Glutamatergic neuron (in vitro differentiated cells): ENCODE results near the gene SH2D1B. TPM values are rescaled to one million over a fixed set of nuclear protein-coding genes. Genes with fewer than 3 reads are reported as not detected.

Source experiments
- DNase-seq: peaks from one replicate; pipeline ENCODE4 v3.0.0; 2022
- H3K27ac Mint-ChIP-seq: one replicate; pipeline ENCODE4 v1.8.0; 2020; ENCODE audit warnings: mild to moderate bottlenecking, mixed read lengths, inconsistent platforms; ENCODE audit not compliant: unreplicated experiment
- H3K27me3 Mint-ChIP-seq: one replicate; pipeline ENCODE4 v1.8.0; 2020; ENCODE audit warnings: mild to moderate bottlenecking, moderate library complexity, mixed read lengths, inconsistent platforms; ENCODE audit not compliant: unreplicated experiment
- H3K36me3 Mint-ChIP-seq: one replicate; pipeline ENCODE4 v1.8.0; 2020; ENCODE audit warnings: mild to moderate bottlenecking, mixed read lengths, inconsistent platforms; ENCODE audit not compliant: unreplicated experiment
- H3K4me1 Mint-ChIP-seq: one replicate; pipeline ENCODE4 v1.8.0; 2020; ENCODE audit warnings: mild to moderate bottlenecking, low read depth, mixed read lengths, inconsistent platforms; ENCODE audit not compliant: unreplicated experiment
- H3K4me3 Mint-ChIP-seq: one replicate; pipeline ENCODE4 v1.8.0; 2020; ENCODE audit warnings: mild to moderate bottlenecking, mixed read lengths, inconsistent platforms; ENCODE audit not compliant: unreplicated experiment
- H3K9me3 Mint-ChIP-seq: one replicate; pipeline ENCODE4 v1.8.0; 2020; ENCODE audit warnings: mild to moderate bottlenecking, moderate library complexity, mixed read lengths, inconsistent platforms; ENCODE audit not compliant: unreplicated experiment
- CTCF ChIP-seq: fragments of 200-600 bp; sonication (generic); IDR thresholded peaks from one replicate; pipeline ENCODE4 v1.5.0; 2021; ENCODE audit not compliant: partially characterized antibody, unreplicated experiment
- total RNA-seq: library from RNA; stranded (reverse); fragmentation: NEBNext Ultra II Directional; extraction: Animal tissue kit (Norgen Biotek cat#: 25700); gene quantifications from one replicate; pipeline ENCODE4 v1.2.1, GENCODE V29; 2021; ENCODE audit not compliant: unreplicated experiment

SH2D1B gene
- total RNA-seq, 1 donor from 2014 or later: not detected

GRCh38 chr1:162360874-162361260 lies 51.1 kb downstream of the SH2D1B start:
- Mint-ChIP-seq H3K9me3 (no peaks in the 10 kb centered on the region), H3K27me3 (peaks cover 3% of the 10 kb centered on the region), H3K4me1 (no peaks in the 10 kb centered on the region), H3K4me3 (no peak overlapping the region), H3K36me3 (no peaks in the 10 kb centered on the region), H3K27ac (no peak overlapping the region)
- TF ChIP-seq CTCF: no peak
- no peak for DNase-seq

GRCh38 chr1:162360237-162360873 lies 51.6 kb downstream of the SH2D1B start:
- Mint-ChIP-seq H3K36me3 (no peaks in the 10 kb centered on the region), H3K4me3 (no peak overlapping the region), H3K27me3 (peaks cover 3% of the 10 kb centered on the region), H3K4me1 (no peaks in the 10 kb centered on the region), H3K9me3 (peaks cover 2% of the 10 kb centered on the region), H3K27ac (no peak overlapping the region)
- DNase-seq: no peak
- no peak for TF ChIP-seq CTCF

GRCh38 chr1:162359523-162360236 lies 52.3 kb downstream of the SH2D1B start:
- peaks cover 2% of the 10 kb centered on the region for H3K9me3 Mint-ChIP-seq
- no peaks in the 10 kb centered on the region for H3K36me3 Mint-ChIP-seq
- no peaks in the 10 kb centered on the region for H3K4me1 Mint-ChIP-seq
- no peak for TF ChIP-seq CTCF
- no peak for DNase-seq
- no peak overlapping the region for H3K27ac Mint-ChIP-seq
- H3K4me3 Mint-ChIP-seq: no peak overlapping the region
- peaks cover 3% of the 10 kb centered on the region for H3K27me3 Mint-ChIP-seq

GRCh38 chr1:162358928-162359327 lies 53.0 kb downstream of the SH2D1B start:
- DNase-seq: no peak
- no peaks in the 10 kb centered on the region for H3K36me3 Mint-ChIP-seq
- H3K9me3 Mint-ChIP-seq: peaks cover 2% of the 10 kb centered on the region
- no peaks in the 10 kb centered on the region for H3K4me1 Mint-ChIP-seq
- H3K27ac Mint-ChIP-seq: no peak overlapping the region
- H3K27me3 Mint-ChIP-seq: peaks cover 3% of the 10 kb centered on the region
- no peak overlapping the region for H3K4me3 Mint-ChIP-seq
- no peak for TF ChIP-seq CTCF

GRCh38 chr1:162357681-162358266 lies 54.2 kb downstream of the SH2D1B start:
- peaks cover 6% of the 10 kb centered on the region for H3K4me1 Mint-ChIP-seq
- H3K36me3 Mint-ChIP-seq: no peaks in the 10 kb centered on the region
- H3K9me3 Mint-ChIP-seq: peaks cover 2% of the 10 kb centered on the region
- no peak for DNase-seq
- H3K27me3 Mint-ChIP-seq: peaks cover 4% of the 10 kb centered on the region
- peak; percentile 63 for TF ChIP-seq CTCF
- no peak overlapping the region for H3K27ac Mint-ChIP-seq
- H3K4me3 Mint-ChIP-seq: no peak overlapping the region
